C4-2B (cell line): Measurements from ENCODE around the gene RTN4.

Experiments
- CTCF ChIP-seq: fragments of 450-650 bp; conservative IDR thresholded peaks from 2 replicates; pipeline ENCODE4 v1.5.1; 2017; ENCODE audit warnings: mild to moderate bottlenecking
- ZFX ChIP-seq: fragments of 450-650 bp; IDR thresholded peaks from 2 replicates; pipeline ENCODE4 v1.6.1; 2017

- no peak for TF ChIP-seq CTCF
- no peak for TF ChIP-seq ZFX
Measured at GRCh38 chr2:54969295-54969939, 80.8 kb downstream of the RTN4 start.
